Gastroesophageal sphincter (tissue), 3 donors: ENCODE results near the gene NUAK2.

Experiments
- CTCF ChIP-seq, 4 experiments: fragments of 200-600 bp in 2 of 4; fragments of 450-650 bp in 2 of 4; sonication (generic) in 1 of 4; IDR thresholded peaks; one replicate each; pipeline ENCODE4 v1.5.1; 2017 to 2019; ENCODE audit warnings: antibody characterized with exemption in 4 of 4, mild to moderate bottlenecking in 2 of 4, moderate library complexity in 2 of 4
- POLR2A ChIP-seq, 2 donors: fragments of 450-650 bp; IDR thresholded peaks; one replicate each; pipeline ENCODE4 v1.6.1; 2017; ENCODE audit warnings: antibody characterized with exemption in 2 of 2, mild to moderate bottlenecking in 2 of 2, moderate library complexity in 1 of 2
- POLR2AphosphoS5 ChIP-seq: sonication (generic); formaldehyde crosslinking; IDR thresholded peaks from one replicate; pipeline ENCODE4 v1.6.1; 2017; ENCODE audit warnings: antibody characterized with exemption

- TF ChIP-seq CTCF (IDR thresholded peaks at IDR 0.05) (peak; percentile 61 to 86 (median 73)), POLR2A (IDR thresholded peaks at IDR 0.05) (no peak), POLR2AphosphoS5 (no peak)
Measured at GRCh38 chr1:205325334-205325884, 3.9 kb upstream of the NUAK2 start.
